HepG2 (cell line): ENCODE data around the gene PHKB. TPM values are rescaled to one million over a fixed set of nuclear protein-coding genes. Genes with fewer than 3 reads are reported as not detected.

Source experiments
- CBFB ChIP-seq: sonication (generic); formaldehyde crosslinking; IDR thresholded peaks from 2 replicates; pipeline ENCODE4 v1.4.0; 2020; ENCODE audit warnings: missing genetic modification reagents
- CBX1 ChIP-seq: IDR thresholded peaks from one replicate; pipeline ENCODE4 v1.6.1; 2016; ENCODE audit warnings: antibody characterized with exemption, low read depth
- GPN1 ChIP-seq: sonication (generic); formaldehyde crosslinking; IDR thresholded peaks from 2 replicates; pipeline ENCODE4 v1.5.1; 2020; ENCODE audit warnings: missing genetic modification reagents, borderline replicate concordance
- KLF6 ChIP-seq: IDR thresholded peaks from 2 replicates; pipeline ENCODE4 v1.8.0; 2016; ENCODE audit warnings: missing biosample characterization, missing genetic modification reagents
- KMT2A ChIP-seq: sonication (generic); formaldehyde crosslinking; IDR thresholded peaks from 2 replicates; pipeline ENCODE4 v1.4.0; 2020; ENCODE audit warnings: missing genetic modification reagents
- RBFOX2 ChIP-seq: fragments of 200-400 bp; formaldehyde crosslinking; IDR thresholded peaks from 2 replicates; pipeline ENCODE4 v1.6.1; 2017; ENCODE audit warnings: low read depth, mild to moderate bottlenecking, low read length
- REL ChIP-seq: sonication (generic); formaldehyde crosslinking; conservative IDR thresholded peaks from 2 replicates; pipeline ENCODE4 v1.8.0; 2022; ENCODE audit warnings: mild to moderate bottlenecking, missing genetic modification reagents, moderate library complexity
- TP53 ChIP-seq: sonication (generic); formaldehyde crosslinking; conservative IDR thresholded peaks from 2 replicates; pipeline ENCODE4 v1.4.0; 2020; ENCODE audit warnings: missing genetic modification reagents
- ZBTB20 ChIP-seq: sonication (generic); formaldehyde crosslinking; IDR thresholded peaks from 2 replicates; pipeline ENCODE4 v1.8.1; 2023; ENCODE audit warnings: missing genetic modification reagents, low read depth, mild to moderate bottlenecking, borderline replicate concordance
- ZNF432 ChIP-seq: sonication (generic); formaldehyde crosslinking; IDR thresholded peaks from 2 replicates; pipeline ENCODE4 v1.5.0; 2020; ENCODE audit warnings: missing genetic modification reagents, mild to moderate bottlenecking, borderline replicate concordance
- polyA plus RNA-seq, 8 experiments: library from polyadenylated mRNA; depleted of rRNA in 3 of 8; stranded (reverse) in 7 of 8; unstranded in 1 of 8; fragments of >200 nt; fragmentation: Illumina TruSeq in 4 of 8; extraction: Trizol in 4 of 8; gene quantifications; 2 replicates each; pipeline versions ENCODE4 v1.2.1 to v1.2.3, GENCODE V29; 2011 to 2016; ENCODE audit warnings: low read depth in 4 of 8, missing spikeins in 1 of 8, mixed read lengths in 1 of 8; ENCODE audit not compliant: insufficient read depth in 1 of 8
- total RNA-seq, 5 experiments: library from RNA; depleted of rRNA; stranded (reverse); fragments of >200 nt; fragmentation: Illumina TruSeq; extraction: Trizol; gene quantifications; 2 replicates each; pipeline ENCODE4 v1.2.3, GENCODE V29; 2016; ENCODE audit warnings: low read depth in 1 of 5
- TF ChIP-seq, protein P1 (sequence below): sonication (generic); formaldehyde crosslinking; IDR thresholded peaks from 2 replicates; pipeline ENCODE4 v1.4.0; 2020; ENCODE audit warnings: missing genetic modification reagents, borderline replicate concordance
- TF ChIP-seq, protein P2 (sequence below): IDR thresholded peaks from 2 replicates; pipeline ENCODE4 v1.6.1; 2016; ENCODE audit warnings: missing genetic modification reagents, missing compliant biosample characterization
- TF ChIP-seq, protein P3 (sequence below): sonication (generic); formaldehyde crosslinking; IDR thresholded peaks from 2 replicates; pipeline ENCODE4 v1.5.1; 2020; ENCODE audit warnings: mild to moderate bottlenecking, moderate library complexity, missing genetic modification reagents

Gene PHKB
- total and polyA plus RNA-seq, 2 of the 13 experiments (the other 11 are each of a cell fraction or from before 2014, with no cell fraction given): 66.0 to 80.8 TPM

DNA sequence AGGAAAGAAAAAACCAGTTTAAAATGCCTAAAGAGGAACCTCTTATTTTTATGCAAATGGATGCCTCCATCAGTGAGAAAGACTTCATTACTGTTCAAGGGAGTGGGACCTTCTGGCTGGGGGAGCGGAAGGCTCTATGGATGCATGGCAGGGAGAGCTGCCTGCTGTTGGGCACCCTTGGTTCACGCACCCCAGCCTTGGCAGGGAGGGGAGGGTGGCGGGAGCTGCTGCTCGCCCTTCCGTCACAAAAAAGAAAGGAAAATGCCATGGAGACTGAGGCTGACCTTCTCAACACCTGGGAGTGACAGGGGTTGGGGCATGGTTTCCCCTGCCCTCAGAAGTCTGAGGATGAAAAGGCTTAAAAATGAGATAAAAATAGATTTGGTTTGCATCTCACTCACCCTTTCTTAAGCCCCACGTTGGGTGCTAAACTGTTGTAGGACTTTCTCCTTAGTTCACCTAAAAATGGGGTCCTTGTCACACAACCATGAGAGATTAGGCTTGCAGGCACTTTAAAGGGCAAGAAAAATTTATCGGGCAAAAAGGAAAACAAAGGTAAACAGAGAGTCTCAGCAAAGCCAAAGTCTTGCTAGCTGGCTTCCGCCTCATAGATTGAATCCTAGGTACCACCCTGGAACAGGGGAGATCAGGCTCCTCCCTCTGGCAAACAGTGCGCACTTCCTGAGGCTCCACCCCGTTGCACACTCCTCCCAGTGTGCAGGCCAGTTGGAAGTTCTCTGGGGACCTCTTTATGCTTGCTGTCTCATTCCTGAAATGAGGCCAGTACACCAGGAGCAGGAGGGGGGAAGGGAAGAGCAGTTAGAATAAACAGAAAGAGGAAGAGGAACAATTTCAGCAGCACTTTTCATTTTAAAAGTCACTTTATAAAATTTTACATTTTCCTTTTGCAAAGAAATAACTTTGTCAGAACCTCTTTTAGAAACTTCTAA is 31.6 kb downstream of the PHKB start (continued):
- TF ChIP-seq, protein P1, sequence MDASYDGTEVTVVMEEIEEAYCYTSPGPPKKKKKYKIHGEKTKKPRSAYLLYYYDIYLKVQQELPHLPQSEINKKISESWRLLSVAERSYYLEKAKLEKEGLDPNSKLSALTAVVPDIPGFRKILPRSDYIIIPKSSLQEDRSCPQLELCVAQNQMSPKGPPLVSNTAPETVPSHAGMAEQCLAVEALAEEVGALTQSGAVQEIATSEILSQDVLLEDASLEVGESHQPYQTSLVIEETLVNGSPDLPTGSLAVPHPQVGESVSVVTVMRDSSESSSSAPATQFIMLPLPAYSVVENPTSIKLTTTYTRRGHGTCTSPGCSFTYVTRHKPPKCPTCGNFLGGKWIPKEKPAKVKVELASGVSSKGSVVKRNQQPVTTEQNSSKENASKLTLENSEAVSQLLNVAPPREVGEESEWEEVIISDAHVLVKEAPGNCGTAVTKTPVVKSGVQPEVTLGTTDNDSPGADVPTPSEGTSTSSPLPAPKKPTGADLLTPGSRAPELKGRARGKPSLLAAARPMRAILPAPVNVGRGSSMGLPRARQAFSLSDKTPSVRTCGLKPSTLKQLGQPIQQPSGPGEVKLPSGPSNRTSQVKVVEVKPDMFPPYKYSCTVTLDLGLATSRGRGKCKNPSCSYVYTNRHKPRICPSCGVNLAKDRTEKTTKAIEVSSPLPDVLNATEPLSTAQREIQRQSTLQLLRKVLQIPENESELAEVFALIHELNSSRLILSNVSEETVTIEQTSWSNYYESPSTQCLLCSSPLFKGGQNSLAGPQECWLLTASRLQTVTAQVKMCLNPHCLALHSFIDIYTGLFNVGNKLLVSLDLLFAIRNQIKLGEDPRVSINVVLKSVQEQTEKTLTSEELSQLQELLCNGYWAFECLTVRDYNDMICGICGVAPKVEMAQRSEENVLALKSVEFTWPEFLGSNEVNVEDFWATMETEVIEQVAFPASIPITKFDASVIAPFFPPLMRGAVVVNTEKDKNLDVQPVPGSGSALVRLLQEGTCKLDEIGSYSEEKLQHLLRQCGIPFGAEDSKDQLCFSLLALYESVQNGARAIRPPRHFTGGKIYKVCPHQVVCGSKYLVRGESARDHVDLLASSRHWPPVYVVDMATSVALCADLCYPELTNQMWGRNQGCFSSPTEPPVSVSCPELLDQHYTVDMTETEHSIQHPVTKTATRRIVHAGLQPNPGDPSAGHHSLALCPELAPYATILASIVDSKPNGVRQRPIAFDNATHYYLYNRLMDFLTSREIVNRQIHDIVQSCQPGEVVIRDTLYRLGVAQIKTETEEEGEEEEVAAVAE (CRISPR knock-in tag): no peak
- TF ChIP-seq ZBTB20 (CRISPR knock-in tag) (peak; percentile 52; the same call in 1 of the 2 replicates), RBFOX2 (0 out of 2 replicates have a peak, but pooled peaks have one; percentile 32), ZNF432 (no peak), KLF6 (CRISPR knock-in tag) (0 out of 2 replicates have a peak, but pooled peaks have one; percentile 56), CBFB (CRISPR knock-in tag) (0 out of 2 replicates have a peak, but pooled peaks have one; percentile 29), REL (CRISPR knock-in tag) (no peak), GPN1 (CRISPR knock-in tag) (no peak), TP53 (CRISPR knock-in tag) (no peak), CBX1 (peak; percentile 76), KMT2A (peak; percentile 74; the same call in 1 of the 2 replicates)
- TF ChIP-seq, protein P2, sequence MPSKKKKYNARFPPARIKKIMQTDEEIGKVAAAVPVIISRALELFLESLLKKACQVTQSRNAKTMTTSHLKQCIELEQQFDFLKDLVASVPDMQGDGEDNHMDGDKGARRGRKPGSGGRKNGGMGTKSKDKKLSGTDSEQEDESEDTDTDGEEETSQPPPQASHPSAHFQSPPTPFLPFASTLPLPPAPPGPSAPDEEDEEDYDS (CRISPR knock-in tag): peak; percentile 79
- TF ChIP-seq, protein P3, sequence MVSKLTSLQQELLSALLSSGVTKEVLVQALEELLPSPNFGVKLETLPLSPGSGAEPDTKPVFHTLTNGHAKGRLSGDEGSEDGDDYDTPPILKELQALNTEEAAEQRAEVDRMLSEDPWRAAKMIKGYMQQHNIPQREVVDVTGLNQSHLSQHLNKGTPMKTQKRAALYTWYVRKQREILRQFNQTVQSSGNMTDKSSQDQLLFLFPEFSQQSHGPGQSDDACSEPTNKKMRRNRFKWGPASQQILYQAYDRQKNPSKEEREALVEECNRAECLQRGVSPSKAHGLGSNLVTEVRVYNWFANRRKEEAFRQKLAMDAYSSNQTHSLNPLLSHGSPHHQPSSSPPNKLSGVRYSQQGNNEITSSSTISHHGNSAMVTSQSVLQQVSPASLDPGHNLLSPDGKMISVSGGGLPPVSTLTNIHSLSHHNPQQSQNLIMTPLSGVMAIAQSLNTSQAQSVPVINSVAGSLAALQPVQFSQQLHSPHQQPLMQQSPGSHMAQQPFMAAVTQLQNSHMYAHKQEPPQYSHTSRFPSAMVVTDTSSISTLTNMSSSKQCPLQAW: peak; percentile 79
